Epithelial cell of proximal tubule (primary cell): ENCODE results near the gene MITF. TPM values are rescaled to one million over a fixed set of nuclear protein-coding genes. Genes with fewer than 3 reads are reported as not detected.
"Not testable (repeated sequence)": the region's sequence is repeated elsewhere in the genome, so short reads cannot be mapped to it uniquely, and the experiment has no call there.

Source experiments
- DNase-seq: peaks from one replicate; pipeline ENCODE4 v3.0.0-alpha.2; 2011; ENCODE audit warnings: low read depth
- H3K4me3 ChIP-seq: 2 replicates; pipeline ENCODE4 v1.5.1; 2011; ENCODE audit warnings: low read depth, mild to moderate bottlenecking, low read length
- CTCF ChIP-seq: conservative IDR thresholded peaks from 2 replicates; pipeline ENCODE4 v1.5.1; 2012; ENCODE audit warnings: low read depth, mild to moderate bottlenecking, low read length
- total RNA-seq: library from RNA; depleted of rRNA; stranded (reverse); fragments of >200 nt; gene quantifications from 2 replicates; pipeline ENCODE4 v1.2.3, GENCODE V29; 2015

Gene MITF
- total RNA-seq, 1 donor from 2014 or later = 59.7 TPM

- DNase-seq = no peak
- no peak overlapping the region for H3K4me3 ChIP-seq
- TF ChIP-seq CTCF = no peak
Observed at GRCh38 chr3:69784954-69785514, 45.8 kb downstream of the MITF start.

DNA sequence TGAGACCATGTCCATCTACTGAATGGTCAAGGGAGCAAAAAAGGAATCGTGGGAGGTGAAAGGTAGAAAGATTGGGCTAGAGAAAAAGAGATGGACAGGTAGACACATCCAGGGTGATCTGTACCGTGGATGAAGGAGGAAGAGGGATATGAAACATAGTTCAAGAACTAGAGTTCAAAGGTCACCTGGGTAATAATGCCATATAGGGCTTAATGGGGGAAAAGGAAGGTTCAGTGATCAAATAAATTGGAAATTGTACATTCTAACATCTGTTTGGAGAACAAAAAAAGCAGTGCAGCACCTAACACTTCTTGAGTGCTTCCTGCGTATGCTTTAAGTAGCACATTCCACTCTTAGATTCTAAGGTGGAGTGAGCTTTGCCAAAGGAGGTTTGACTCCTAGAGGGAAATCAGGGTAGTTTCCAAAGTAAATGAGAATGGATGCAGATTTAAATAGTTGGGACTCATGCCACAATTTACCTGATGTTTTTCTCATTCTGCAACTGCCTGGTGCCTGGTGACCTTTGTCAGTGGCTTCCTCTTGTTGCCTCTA lies 46.6 kb downstream of the MITF start:
- H3K4me3 ChIP-seq = no peak overlapping the region
- TF ChIP-seq CTCF = peak; percentile 11
- no peak for DNase-seq

- no peak for TF ChIP-seq CTCF
- no peak overlapping the region for H3K4me3 ChIP-seq
- DNase-seq = no peak
Observed at GRCh38 chr3:69786854-69787253, 47.6 kb downstream of the MITF start.

DNA sequence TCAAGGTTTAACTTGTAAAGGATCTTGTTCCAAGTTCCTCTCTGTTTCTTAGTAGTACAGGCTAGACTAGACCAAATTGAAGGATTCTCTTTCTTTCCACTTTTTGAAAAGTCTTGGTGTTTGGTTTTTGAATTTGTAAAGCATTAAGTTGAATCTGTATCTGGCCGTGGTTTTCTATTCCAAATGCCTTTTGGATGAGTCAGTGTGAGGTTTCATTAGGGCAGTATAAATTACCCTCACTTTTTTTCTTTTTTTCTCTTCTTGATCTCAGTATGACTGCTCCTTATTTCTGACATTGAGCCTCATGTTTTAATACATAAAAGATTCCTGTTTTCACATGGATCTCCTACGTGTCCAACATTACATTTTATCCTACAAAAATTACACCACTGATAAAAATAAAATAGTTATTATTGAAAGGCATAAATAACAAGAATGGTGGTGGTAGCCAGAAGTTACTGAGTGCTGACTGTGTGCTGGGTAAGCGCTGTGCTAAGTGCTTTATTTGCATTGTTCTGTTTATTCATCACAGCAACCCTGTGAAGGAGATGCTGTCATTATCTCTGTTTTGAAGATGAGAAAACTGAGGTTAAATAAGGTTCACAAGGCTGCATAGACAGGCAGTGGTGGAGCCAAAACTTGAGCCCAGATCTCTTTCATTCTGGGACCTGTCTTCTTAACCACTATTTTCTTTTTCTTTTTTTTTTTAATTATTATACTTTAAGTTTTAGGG lies 48.3 kb downstream of the MITF start:
- DNase-seq = peak; percentile 83
- H3K4me3 ChIP-seq = peak overlapping the region; percentile 3
- TF ChIP-seq CTCF = no peak

GRCh38 chr3:69791106-69791505 lies 51.8 kb downstream of the MITF start:
- H3K4me3 ChIP-seq = no peak overlapping the region
- DNase-seq = no peak
- TF ChIP-seq CTCF = no peak

DNA sequence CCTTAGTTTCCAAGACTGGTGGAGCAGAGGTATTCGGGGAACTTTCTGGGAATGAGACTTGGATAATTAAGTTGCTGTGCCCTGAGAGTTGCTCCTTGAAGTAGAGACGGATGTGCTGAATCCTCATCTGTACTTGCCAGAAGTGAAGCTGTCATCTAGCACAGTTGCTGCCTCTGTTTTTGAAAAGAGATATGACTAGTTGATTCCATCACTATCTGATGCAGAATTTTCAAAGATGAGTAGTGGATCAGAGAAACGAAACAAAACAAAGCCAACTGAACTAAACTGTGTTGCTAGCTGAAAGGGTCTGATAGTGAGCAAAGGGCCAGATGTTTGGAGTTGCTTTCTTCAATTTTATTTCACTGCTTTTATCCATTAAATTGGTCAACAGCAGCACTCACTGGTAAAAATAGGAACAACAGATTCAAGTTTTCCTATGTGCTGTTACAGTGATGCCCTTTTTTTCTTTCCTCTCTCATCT lies 52.7 kb downstream of the MITF start:
- DNase-seq = no peak
- H3K4me3 ChIP-seq = no peak overlapping the region
- TF ChIP-seq CTCF = peak; percentile 66

DNA sequence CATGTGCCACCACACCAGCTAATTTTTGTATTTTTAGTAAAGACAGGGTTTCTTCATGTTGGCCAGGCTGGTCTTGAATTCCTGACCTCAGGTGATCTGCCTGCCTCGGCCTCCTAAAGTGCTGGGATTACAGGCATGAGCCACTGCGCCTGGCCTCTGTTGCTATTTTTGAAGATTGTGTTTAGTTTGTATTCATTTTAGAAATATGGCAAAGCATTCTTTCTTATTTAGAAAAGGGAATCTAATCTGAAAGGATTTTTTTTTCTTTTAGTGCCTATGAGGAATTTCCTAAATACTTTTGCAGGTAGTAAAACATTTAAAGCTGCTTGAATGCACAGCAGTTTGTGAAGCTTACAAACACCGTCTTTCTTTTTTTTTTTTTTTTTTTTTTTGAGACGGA lies 56.9 kb downstream of the MITF start:
- not testable (repeated sequence) for H3K4me3 ChIP-seq, DNase-seq
